Measurements from ENCODE around the gene ZNF148.

GRCh38 chr3:125324341-125324740 lies 50.8 kb downstream of the ZNF148 start:
- TF ChIP-seq REST (IDR thresholded peaks at IDR 0.05; ENCODE audit: low read depth), result no peak
- TF ChIP-seq EP300 (IDR thresholded peaks at IDR 0.05; ENCODE audit: borderline replicate concordance), result no peak
- no peak for TF ChIP-seq MAX (IDR thresholded peaks at IDR 0.05)
- TF ChIP-seq TAF1 (IDR thresholded peaks at IDR 0.05; ENCODE audit: low read depth), result no peak
- TF ChIP-seq RAD21 (IDR thresholded peaks at IDR 0.05; ENCODE audit: low read depth), result no peak
- TF ChIP-seq TCF12 (IDR thresholded peaks at IDR 0.05; ENCODE audit: low read depth), result no peak
- no peak for TF ChIP-seq EGR1 (IDR thresholded peaks at IDR 0.05)
- TF ChIP-seq CREB1 (IDR thresholded peaks at IDR 0.05; ENCODE audit: low read depth), result no peak

All from Ishikawa (cell line).